NCI-H524 (cell line): ENCODE measurements around the gene USP20.
"Not testable (repeated sequence)": the region's sequence is repeated elsewhere in the genome, so short reads cannot be mapped to it uniquely, and the experiment has no call there.

Experiments used
- DNase-seq, 2 experiments: peaks; one replicate each; lab custom pipeline; 2025; lab: John Stamatoyannopoulos, UW

Gene USP20

GRCh38 chr9:129889941-129890717 is 54.9 kb downstream of the USP20 start:
- no peak for DNase-seq

DNA sequence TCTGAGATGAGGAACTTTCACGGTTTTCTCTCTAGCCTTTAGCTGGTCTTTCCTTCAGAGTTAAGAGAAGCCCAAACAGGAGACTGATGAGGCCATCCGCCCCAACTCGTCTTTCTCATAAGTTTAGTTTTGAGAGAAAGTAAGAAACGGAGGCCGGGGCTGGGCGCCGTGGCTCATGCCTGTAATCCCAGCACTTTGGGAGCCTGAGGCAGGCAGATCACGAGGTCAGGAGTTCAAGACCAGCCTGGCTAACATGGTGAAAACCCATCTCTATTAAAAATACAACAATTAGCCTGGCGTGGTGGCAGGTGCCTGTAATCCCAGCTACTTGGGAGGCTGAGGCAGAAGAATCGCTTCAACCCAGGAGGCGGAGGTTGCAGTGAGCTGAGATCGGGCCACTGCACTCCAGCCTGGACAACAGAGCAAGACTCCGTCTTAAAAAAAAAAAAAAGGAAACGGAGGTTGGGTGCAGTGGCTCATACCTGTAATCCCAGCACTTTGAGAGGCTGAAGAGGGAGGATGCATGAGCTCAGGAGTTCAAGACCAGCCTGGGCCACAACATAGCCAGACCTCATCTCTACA is 55.6 kb downstream of the USP20 start:
- not testable (repeated sequence) for DNase-seq

GRCh38 chr9:129891569-129891968 is 56.3 kb downstream of the USP20 start:
- no peak for DNase-seq

- no peak for DNase-seq
Measured at GRCh38 chr9:129894120-129894823, 59.0 kb downstream of the USP20 start.

DNA sequence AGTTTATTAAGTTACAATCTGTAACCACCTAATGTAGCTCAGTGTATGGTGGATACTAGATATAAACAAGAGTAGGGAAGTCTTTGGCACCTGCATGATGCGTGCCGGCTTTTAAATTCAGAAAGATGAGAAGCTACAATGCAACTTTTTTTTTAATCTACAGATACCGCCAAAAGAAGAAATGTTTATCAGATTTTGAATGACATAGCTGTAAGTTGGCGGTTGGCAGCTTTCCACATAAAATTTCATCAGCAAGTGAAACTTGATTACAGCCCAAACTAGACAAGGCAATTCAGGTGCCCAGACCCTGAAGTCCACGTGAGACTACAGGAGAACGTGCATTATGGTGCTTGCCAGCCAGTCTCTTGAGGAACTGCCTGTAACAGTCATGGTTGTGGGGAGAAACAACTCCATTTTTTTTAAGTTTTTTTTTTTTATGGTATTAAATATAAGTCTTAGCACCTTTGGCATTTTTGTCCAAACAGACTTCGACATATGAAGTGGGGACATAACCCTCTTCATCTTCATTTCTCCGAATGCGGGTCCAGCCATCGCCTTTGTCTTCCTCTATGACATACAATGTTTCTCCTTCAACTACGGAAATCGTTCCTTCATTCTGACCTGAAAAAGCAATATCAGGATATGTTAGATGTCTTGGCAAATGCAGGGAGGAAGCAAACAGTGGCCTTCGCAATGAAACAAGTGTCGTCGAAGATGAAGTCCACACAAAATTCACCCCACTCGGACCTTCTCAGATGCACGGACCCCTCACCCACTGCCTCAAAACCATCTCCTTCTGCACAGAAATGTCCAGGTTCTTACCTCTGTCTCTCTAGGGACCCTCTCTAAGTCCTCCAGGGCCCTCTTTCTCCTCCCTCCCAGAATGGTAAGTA is 60.4 kb downstream of the USP20 start:
- no peak for DNase-seq

DNA sequence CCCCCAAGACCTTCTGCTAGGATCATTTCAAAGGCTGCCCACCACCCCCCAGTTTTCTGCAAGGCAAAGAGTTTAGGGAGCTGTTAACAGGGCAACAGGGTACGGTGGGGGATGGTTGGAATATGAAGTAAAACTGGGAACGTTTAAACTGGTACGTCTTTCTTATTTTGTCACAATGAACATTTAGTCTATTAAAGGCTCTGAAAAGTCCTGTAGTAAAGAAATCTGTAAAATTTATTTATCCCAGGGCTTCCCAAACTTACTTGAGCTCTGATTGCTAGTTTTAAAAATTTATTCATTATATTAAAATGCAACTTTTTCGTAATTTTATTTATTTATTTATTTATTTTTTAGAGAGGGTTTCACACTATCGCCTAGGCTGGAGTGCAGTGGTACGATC is 62.0 kb downstream of the USP20 start:
- DNase-seq, result no peak

- DNase-seq, result no peak
Measured at GRCh38 chr9:129898185-129898584, 62.9 kb downstream of the USP20 start.

GRCh38 chr9:129899620-129900019 is 64.4 kb downstream of the USP20 start:
- no peak for DNase-seq

DNA sequence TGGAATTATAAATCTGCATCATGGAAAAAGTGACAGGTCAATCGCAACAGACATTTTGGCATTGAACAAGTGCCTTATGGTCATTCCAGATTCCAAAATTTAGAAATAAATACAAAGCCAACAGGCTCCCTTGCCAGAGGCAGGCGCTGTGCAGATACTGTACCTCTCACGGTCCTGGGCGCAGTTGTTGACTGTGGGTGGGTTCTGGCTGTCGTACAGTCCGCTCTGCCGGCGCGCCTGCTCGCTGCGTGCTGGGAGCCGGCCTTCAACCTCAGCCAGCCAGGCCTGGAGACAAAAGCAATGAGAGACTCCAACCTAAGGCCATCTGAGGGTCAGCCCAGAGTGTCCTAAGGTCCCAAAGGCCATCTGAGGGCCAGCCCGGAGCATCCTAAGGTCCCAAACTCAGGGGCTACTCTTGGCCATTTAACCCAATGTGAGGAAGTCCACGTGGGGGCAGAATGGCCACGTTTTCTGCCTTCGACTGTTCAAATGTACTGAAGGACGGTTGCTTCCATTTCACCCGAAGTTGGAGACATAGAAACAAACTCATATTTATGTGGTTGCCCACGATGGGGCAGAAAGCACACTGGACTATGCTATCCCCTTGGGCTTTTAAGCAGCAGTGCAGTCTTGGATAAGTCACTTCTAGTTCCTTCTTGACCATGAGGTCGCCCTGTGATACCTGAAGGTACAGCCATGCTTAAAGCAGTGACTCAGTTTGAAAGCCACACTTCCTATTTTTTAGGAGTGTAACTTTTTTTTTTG is 65.2 kb downstream of the USP20 start:
- DNase-seq, result no peak

GRCh38 chr9:129901993-129902739 is 66.9 kb downstream of the USP20 start:
- DNase-seq, result no peak

DNA sequence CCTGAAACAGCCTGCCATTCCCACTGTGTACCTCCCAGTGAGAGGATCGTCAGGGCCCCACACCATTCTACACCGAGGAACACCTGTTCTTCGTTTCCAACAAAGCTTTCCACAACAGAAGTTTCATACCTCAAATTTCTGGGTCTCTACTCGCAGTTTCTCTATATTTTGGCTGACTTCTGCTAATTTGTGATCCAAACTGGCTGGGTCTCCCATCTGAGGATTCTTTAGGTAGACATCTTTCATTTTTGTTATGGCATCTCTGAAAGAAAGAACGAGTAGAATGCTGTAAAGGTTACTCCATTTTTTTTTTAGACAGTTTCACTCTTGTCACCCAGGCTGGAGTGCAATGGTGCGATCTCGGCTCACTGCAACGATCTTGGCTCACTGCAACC is 67.5 kb downstream of the USP20 start:
- no peak for DNase-seq

- DNase-seq, result no peak
Measured at GRCh38 chr9:129904734-129905133, 69.5 kb downstream of the USP20 start.

DNA sequence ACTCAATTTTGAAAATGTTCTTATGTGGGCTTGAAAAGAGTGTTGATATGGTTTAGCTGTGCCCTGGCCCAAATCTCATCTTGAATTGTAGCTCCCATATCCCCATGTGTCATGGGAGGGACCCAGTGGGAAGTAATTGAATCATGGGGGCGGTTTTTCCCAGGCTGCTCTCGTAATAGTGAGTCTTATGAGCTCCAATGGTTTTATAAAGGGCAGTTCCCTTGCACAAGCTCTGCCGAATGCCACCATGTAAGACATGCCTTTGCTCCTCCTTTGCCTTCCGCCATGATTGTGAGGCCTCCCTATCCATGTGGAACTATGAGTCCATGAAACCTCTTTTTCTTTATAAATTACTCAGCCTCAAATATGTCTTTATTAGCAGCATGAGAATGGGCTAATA is 71.0 kb downstream of the USP20 start:
- DNase-seq, result no peak

- no peak for DNase-seq
Measured at GRCh38 chr9:129907201-129907600, 71.9 kb downstream of the USP20 start.

DNA sequence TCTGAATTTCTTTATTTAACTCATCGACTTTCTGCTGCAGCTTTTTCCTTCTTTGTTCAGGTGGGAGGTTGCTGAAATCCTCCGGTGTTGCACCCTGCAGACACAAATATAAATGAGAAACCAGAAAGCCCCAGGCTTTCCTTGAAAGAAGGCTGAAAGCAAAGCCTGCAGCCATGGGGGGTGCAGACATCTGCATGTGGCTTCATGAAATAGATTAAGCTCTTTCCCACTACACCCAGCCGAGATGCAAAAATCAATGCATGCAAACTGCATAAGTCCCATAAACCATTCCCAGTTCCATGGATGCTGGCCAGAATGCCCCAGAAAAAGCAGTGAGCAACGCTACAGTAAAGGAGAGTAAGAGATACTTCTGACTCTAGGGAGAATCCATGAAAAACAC is 73.6 kb downstream of the USP20 start:
- no peak for DNase-seq

DNA sequence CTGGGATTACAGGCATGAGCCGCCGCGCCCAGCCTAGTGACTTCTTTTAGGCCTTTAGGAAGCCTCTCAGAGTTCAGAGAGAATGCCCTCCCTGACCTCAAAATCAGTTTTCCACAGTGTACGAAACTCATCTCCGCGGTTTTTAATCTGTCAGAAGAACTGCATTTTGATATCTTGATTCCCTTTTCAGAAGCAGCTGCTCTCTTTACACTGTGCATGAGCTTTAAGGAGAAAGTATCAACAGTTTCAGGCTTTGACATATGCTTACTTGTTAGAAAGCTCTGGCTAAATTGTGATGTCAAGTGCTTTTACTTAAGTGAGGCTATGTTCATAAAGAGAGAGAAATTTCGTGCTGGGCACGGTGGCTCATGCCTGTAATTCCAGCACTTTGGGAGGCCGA is 74.6 kb downstream of the USP20 start:
- DNase-seq, result no peak

GRCh38 chr9:129910628-129911567 is 75.6 kb downstream of the USP20 start:
- no peak for DNase-seq

DNA sequence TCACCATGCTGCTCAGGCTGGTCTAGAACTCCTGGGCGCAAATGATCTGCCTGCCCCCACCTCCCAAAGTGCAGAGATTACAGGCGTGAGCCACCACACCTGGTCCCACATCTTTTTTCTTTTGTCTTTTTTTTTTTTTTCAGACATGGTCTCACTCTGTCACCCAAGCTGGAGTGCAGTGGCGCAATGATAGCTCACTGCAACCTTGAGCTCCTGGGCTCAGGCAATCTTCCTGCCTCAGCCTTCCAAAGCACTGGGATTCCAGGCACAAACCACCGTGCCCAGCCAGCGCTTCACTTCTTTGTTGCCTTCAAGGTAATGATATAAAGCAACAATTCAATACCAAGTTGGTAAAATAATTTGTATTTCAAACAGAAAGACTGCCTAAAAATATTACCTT is 78.8 kb downstream of the USP20 start:
- DNase-seq, result no peak

- DNase-seq, result no peak
Measured at GRCh38 chr9:129916707-129917106, 81.4 kb downstream of the USP20 start.
